ENCODE data around the gene DCLK1. TPM values are rescaled to one million over a fixed set of nuclear protein-coding genes. Genes with fewer than 3 reads are reported as not detected.

Gene DCLK1
- total and polyA plus RNA-seq, 10 of the 15 experiments (the other 5 are each of a cell fraction or from before 2014, with no cell fraction given), result not detected

DNA sequence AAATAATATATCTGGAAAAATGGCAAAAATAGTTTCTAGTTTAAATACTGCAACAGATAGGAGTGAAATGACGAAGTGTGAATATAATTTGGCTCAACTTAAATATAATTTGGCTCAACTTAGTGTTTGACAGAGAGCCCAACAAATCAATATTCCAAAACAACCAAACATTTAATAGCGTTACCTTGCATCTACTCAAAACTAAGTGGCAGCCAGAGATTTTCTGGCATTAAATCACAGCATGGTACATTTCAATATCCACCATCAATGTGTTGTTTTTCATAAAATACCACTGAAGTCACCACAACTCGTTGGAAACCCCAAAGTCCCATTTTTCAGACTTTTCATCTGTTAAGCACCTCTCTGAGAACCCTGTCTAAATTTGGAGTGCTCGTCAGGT lies 69.6 kb downstream of the DCLK1 start:
- in situ Hi-C loops (cut with MboI) (no loop called here), intact Hi-C loops (cut with micrococcal nuclease; ENCODE audit: unreplicated experiment) (no loop called here)
- H3K27ac ChIP-seq (ENCODE audit: control insufficient read depth, insufficient read depth), result no peak overlapping the region
- H3K36me3 ChIP-seq (ENCODE audit: control insufficient read depth in 2 of 2, insufficient read depth in 2 of 2, low read length in 1 of 2), result no peaks in the 10 kb centered on the region
- H3K79me2 ChIP-seq (ENCODE audit: control insufficient read depth, insufficient read depth, low read length), result no peaks in the 10 kb centered on the region
- BruUV-seq (replicated peaks), result no TSS peak
- 10% methylated on average over 4 of the region's 4 CpGs for WGBS (ENCODE audit: insufficient coverage, insufficient replicate concordance, low lambda C conversion rate, missing lambda C conversion rate)
- TF ChIP-seq, protein P1, sequence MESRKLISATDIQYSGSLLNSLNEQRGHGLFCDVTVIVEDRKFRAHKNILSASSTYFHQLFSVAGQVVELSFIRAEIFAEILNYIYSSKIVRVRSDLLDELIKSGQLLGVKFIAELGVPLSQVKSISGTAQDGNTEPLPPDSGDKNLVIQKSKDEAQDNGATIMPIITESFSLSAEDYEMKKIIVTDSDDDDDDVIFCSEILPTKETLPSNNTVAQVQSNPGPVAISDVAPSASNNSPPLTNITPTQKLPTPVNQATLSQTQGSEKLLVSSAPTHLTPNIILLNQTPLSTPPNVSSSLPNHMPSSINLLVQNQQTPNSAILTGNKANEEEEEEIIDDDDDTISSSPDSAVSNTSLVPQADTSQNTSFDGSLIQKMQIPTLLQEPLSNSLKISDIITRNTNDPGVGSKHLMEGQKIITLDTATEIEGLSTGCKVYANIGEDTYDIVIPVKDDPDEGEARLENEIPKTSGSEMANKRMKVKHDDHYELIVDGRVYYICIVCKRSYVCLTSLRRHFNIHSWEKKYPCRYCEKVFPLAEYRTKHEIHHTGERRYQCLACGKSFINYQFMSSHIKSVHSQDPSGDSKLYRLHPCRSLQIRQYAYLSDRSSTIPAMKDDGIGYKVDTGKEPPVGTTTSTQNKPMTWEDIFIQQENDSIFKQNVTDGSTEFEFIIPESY (IDR thresholded peaks at IDR 0.05), result no peak
- TF ChIP-seq KAT2A (conservative IDR thresholded peaks at IDR 0.05; ENCODE audit: control insufficient read depth, low read depth, low read length) (no peak), HDAC6 (IDR thresholded peaks at IDR 0.05; ENCODE audit: unreplicated experiment) (no peak), IKZF1 (conservative IDR thresholded peaks at IDR 0.05) (no peak), FOS (IDR thresholded peaks at IDR 0.05; ENCODE audit: borderline replicate concordance, extremely low read depth, insufficient read length) (no peak), ZNF622 (IDR thresholded peaks at IDR 0.05) (no peak), NFIC (IDR thresholded peaks at IDR 0.05; ENCODE audit: low read depth, low read length) (no peak), NFYA (IDR thresholded peaks at IDR 0.05; ENCODE audit: borderline replicate concordance, low read depth, low read length) (no peak), ZNF217 (IDR thresholded peaks at IDR 0.05) (no peak), ZZZ3 (IDR thresholded peaks at IDR 0.05; ENCODE audit: control insufficient read depth, insufficient read length, low read depth) (no peak), MTA2 (IDR thresholded peaks at IDR 0.05; ENCODE audit: low read depth) (no peak), POLR2AphosphoS2 (IDR thresholded peaks at IDR 0.05; ENCODE audit: low read depth, low read length) (no peak)
- TF ChIP-seq, protein P2, sequence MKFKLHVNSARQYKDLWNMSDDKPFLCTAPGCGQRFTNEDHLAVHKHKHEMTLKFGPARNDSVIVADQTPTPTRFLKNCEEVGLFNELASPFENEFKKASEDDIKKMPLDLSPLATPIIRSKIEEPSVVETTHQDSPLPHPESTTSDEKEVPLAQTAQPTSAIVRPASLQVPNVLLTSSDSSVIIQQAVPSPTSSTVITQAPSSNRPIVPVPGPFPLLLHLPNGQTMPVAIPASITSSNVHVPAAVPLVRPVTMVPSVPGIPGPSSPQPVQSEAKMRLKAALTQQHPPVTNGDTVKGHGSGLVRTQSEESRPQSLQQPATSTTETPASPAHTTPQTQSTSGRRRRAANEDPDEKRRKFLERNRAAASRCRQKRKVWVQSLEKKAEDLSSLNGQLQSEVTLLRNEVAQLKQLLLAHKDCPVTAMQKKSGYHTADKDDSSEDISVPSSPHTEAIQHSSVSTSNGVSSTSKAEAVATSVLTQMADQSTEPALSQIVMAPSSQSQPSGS (IDR thresholded peaks at IDR 0.05; ENCODE audit: low read length), result no peak
- TF ChIP-seq, protein P3, sequence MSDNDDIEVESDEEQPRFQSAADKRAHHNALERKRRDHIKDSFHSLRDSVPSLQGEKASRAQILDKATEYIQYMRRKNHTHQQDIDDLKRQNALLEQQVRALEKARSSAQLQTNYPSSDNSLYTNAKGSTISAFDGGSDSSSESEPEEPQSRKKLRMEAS (IDR thresholded peaks at IDR 0.05; ENCODE audit: low read depth, low read length), result no peak
- TF ChIP-seq, protein P4, sequence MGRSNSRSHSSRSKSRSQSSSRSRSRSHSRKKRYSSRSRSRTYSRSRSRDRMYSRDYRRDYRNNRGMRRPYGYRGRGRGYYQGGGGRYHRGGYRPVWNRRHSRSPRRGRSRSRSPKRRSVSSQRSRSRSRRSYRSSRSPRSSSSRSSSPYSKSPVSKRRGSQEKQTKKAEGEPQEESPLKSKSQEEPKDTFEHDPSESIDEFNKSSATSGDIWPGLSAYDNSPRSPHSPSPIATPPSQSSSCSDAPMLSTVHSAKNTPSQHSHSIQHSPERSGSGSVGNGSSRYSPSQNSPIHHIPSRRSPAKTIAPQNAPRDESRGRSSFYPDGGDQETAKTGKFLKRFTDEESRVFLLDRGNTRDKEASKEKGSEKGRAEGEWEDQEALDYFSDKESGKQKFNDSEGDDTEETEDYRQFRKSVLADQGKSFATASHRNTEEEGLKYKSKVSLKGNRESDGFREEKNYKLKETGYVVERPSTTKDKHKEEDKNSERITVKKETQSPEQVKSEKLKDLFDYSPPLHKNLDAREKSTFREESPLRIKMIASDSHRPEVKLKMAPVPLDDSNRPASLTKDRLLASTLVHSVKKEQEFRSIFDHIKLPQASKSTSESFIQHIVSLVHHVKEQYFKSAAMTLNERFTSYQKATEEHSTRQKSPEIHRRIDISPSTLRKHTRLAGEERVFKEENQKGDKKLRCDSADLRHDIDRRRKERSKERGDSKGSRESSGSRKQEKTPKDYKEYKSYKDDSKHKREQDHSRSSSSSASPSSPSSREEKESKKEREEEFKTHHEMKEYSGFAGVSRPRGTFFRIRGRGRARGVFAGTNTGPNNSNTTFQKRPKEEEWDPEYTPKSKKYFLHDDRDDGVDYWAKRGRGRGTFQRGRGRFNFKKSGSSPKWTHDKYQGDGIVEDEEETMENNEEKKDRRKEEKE (IDR thresholded peaks at IDR 0.05), result no peak
- TF ChIP-seq, protein P5, sequence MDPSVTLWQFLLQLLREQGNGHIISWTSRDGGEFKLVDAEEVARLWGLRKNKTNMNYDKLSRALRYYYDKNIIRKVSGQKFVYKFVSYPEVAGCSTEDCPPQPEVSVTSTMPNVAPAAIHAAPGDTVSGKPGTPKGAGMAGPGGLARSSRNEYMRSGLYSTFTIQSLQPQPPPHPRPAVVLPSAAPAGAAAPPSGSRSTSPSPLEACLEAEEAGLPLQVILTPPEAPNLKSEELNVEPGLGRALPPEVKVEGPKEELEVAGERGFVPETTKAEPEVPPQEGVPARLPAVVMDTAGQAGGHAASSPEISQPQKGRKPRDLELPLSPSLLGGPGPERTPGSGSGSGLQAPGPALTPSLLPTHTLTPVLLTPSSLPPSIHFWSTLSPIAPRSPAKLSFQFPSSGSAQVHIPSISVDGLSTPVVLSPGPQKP (IDR thresholded peaks at IDR 0.05; ENCODE audit: low read depth, low read length), result no peak
- TF ChIP-seq, protein P6, sequence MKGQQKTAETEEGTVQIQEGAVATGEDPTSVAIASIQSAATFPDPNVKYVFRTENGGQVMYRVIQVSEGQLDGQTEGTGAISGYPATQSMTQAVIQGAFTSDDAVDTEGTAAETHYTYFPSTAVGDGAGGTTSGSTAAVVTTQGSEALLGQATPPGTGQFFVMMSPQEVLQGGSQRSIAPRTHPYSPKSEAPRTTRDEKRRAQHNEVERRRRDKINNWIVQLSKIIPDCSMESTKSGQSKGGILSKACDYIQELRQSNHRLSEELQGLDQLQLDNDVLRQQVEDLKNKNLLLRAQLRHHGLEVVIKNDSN (IDR thresholded peaks at IDR 0.05; ENCODE audit: borderline replicate concordance, extremely low read length, insufficient read depth, low read depth, low read length), result no peak
- H3K9me3 ChIP-seq (replicated peaks; ENCODE audit: control insufficient read depth, insufficient read depth, low read length), result no peaks in the 10 kb centered on the region
- ChIA-PET CTCF (no interaction called here), RAD21 (ENCODE audit: unreplicated experiment) (no interaction called here), POLR2A (no interaction called here), SMC1A (ENCODE audit: uncharacterized antibody, unreplicated experiment) (no interaction called here)
- no peak overlapping the region for H3K4me3 ChIP-seq
- no peak overlapping the region for H3K4me2 ChIP-seq (ENCODE audit: control insufficient read depth, insufficient read depth)
- no peak for DNase-seq (ENCODE audit: low read depth, low spot score)
- no peak for FAIRE-seq
- H4K20me1 ChIP-seq (ENCODE audit: control insufficient read depth, insufficient read depth), result no peaks in the 10 kb centered on the region
- no peak for ATAC-seq
- no peaks in the 10 kb centered on the region for H3K27me3 ChIP-seq (replicated peaks in 1 of 2; ENCODE audit: control insufficient read depth in 2 of 2, insufficient read depth in 2 of 2, low read length in 1 of 2)
- H3K4me1 ChIP-seq (ENCODE audit: control insufficient read depth, insufficient read depth, low read length), result no peaks in the 10 kb centered on the region
- H3K9ac ChIP-seq (ENCODE audit: control insufficient read depth, insufficient read depth, low read length), result no peak overlapping the region
- no peak overlapping the region for H2AFZ ChIP-seq (ENCODE audit: control insufficient read depth, low read depth, low read length)
